Activated T-cell treated with anti-CD3 and anti-CD28 coated beads, Interleukin-2, amount 50 U/mL, for 1 hour (primary cell): ENCODE results near the gene UNC45B.
"Not testable (repeated sequence)": the region's sequence is repeated elsewhere in the genome, so short reads cannot be mapped to it uniquely, and the experiment has no call there.

ENCODE experiments used
- DNase-seq: peaks from one replicate; pipeline ENCODE4 v3.0.0-alpha.2; 2020

UNC45B gene

GRCh38 chr17:35141681-35142466, 5.7 kb upstream of the UNC45B start, which contains the start of gene NLE1:
TSS of gene NLE1 (minus strand) at chr17:35142303. CDS start at chr17:35142275, 28 bp downstream.
- DNase-seq: peak; percentile 94

DNA sequence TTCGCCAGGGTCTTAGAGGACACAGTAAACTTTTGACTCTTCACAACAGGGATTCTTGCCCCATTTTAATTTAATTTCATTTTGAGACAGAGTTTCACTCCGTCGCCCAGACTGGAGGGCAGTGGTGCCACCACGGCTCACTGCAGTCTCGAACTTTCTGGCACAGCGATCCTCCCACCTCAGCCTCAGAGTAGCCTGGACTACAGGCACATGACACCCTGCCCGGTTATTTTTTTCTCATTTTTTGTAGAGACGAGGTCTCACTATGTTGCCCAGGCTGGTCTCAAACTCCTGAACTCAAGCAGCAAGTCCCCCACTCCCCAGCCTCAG, 5.2 kb upstream of the UNC45B start:
- no peak for DNase-seq

- no peak for DNase-seq
These were observed 2.8 kb upstream of the UNC45B start for GRCh38 chr17:35144840-35145239.

DNA sequence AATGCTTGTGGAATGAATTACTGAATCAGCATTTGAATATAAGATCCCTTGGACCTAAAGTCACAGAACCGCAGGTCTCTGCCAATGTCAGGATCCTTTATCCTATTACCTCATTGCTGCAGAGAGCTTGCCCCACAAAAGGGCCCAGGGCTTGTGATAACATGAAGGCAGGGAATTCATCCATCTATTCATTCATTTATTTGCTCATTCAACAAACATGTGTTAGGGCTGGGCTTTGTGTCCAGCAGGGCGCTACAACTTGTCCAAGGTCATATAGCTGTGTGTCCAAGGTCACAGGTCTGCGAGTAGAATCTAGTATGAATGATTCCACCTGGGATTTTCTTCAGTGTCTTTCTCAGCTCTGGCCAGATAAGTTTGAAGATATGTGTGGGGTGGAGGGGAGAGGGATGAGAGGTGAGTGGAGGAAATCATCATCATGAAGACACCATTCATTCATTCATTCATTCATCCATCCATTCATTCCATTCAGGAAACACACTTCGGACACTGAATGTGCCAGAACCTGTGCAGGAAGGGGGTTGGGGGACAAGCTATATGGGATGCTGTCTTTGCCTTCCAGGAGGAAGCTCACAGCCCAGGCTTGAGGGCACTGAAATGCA, 1.3 kb upstream of the UNC45B start:
- no peak for DNase-seq

DNA sequence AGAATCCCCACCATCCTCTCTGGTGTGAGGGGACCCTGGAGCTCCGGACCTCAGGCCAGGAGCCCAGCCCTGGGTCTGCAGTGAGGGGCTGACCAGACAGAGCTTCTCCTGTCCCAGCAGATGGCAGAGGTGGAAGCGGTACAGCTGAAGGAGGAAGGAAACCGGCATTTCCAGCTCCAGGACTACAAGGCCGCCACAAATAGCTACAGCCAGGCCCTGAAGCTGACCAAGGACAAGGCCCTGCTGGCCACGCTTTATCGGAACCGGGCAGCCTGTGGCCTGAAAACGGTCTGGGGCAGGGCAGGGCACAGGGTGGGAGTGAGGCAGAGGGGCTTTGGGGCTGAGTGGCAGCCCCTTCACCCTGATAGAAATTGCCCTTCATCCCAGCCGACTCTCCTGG, 527 bp downstream of the UNC45B start:
- no peak for DNase-seq

DNA sequence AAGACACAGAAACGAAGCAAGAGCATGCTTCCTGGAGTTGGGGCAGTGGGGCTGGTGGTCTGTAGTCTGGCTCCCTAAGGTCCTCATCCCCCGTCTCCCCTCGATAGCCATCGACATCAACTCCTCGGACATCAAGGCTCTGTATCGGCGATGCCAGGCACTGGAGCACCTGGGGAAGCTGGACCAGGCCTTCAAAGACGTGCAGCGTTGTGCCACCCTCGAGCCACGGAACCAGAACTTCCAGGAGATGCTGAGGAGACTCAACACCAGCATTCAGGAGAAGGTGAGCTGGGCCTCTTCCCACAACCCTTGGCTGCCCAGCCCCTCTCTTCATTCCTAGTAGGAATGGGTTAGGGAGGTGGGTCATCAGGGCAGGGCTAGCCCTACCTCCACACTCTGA, 2.3 kb downstream of the UNC45B start:
- DNase-seq: no peak

DNA sequence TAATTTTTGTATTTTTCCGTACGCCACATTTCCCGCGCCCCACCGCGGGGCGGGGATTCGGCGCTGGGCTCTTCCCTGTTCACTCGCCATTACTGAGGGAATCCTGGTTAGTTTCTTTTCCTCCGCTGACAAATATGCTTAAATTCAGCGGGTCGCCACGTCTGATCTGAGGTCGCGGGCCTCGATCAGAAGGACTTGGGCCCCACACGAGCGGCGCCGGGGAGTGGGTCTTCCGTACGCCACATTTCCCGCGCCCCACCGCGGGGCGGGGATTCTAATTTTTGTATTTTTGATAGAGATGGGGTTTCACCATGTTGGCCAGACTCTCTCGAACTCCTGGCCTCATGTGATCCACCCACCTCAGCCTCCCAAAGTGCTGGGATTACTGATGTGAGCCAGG, 3.5 kb downstream of the UNC45B start:
- not testable (repeated sequence) for DNase-seq

DNA sequence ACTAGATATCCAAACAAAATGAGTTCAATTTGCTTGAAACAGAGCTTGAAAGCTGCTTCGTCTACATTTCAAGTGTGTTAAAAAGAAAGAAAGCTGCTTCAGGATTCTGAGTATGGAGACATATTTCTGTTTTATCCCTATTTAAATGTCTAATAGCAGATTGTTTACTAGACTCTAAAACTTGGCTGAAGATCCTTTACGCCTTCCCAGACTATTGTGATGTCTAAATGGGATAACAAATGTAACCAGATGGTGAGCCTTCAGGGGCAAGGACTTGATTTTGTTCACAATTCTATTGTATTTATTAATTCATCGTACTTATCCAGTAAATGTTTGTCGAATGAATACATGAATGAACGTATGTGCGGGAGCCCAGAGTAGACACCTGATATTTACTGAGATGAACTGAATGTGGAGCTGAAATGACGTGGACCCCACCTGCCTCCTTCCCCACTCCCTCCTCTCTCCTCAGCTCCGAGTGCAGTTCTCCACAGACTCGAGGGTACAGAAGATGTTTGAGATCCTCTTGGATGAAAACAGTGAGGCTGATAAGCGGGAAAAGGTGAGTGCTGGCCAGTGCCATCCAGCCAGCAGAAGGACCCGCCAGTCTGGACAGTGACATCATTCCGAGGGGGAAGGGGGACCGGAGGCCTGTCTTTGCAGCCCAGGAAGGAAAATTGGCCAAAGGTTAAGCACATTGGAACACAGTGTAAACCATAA, 5.0 kb downstream of the UNC45B start:
- no peak for DNase-seq

GRCh38 chr17:35154196-35155165, 6.9 kb downstream of the UNC45B start:
- no peak for DNase-seq

GRCh38 chr17:35155246-35155645, 7.6 kb downstream of the UNC45B start:
- DNase-seq: no peak

DNA sequence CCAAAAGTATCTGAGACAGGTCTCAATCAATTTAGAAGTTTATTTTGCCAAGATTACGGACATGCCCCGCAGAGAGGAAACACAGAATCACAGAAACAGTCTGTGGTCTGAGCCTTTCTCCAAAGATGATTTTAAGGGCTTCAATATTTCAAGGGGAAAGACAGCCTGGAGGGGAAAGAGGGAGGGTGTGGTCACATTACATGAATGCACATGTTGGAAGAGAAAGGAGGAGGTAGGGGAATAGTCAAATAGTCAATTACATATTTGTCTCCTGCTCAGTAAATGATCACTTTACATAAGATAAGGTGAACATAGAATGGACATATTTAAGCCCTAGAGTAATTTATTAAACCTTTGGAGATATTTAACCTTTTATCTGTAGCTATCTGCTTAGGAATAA, 12.3 kb downstream of the UNC45B start:
- DNase-seq: no peak

DNA sequence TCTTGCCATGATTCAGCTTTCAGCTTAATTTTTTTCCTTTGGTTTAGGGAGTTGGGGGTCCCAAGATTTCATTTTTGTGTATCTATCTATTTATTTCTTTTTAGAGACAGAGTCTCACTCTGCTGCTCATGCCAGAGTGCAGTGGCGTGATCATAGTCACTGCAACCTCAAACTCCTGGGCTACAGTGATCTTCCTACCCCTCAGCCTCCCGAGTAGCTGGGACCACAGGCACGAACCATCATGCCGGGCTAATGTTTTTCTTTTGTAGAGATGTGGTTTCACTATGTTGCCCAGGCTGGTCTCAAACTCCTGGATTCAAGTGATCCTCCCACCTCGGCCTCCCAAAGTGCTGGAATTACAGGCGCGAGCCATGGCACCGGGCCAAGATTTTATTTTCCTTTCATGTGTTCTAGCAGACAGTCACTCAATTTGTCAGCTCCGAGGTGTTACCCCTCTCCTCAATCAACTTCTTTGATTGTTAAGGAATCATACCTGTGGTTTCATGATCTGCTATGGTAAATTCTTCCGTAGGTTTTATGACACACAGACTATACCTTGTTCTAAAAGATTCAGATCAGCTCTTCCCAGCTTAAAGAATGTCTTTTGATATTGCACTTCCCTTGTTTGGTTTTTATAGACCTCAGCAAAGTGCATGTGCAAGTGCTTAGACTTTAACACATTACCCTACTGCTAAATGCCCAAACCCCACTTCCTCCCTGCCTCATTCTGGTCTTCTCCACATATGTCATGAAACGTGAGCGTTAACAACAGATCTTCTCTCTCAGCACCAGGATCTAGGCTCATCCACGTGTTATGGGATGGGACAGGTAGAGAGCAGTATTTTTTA, 13.0 kb downstream of the UNC45B start:
- peak; percentile 68 for DNase-seq

GRCh38 chr17:35161281-35161761, 13.7 kb downstream of the UNC45B start:
- no peak for DNase-seq

DNA sequence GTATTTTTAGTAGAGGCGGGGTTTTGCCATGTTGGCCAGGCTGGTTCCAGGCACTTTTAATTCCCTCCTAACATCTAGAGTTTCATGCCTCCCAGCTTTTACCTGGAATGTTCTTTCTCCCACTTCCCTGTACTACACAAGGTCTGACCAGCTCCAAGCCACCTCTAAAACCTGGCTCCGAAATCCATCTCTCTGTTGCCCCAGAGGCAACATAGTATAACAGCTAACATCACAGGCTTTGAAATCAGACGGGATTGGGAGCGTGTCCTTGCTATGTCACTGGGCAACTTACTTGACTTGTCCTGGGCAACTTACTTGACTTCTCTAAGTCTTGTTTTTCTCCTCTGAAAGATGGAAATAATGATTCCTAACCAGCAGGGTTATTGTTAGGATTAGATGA, 15.1 kb downstream of the UNC45B start:
- DNase-seq: no peak

DNA sequence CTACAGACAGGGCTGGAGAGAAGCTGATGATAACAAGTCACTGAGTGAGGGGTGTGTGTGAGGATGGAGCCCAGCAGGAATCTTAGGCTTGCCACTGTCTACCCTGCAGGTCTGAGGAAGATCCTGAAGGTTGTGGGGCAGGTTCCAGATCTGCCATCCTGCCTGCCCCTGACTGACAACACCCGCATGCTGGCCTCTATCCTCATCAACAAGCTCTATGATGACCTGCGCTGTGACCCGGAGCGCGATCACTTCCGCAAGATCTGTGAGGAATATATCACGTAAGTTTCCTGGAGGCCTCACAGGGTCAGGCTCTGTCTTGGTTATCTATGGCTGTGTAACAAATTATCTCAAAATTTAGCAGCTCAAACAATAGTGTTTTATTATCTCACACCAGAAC, 16.3 kb downstream of the UNC45B start:
- no peak for DNase-seq

DNA sequence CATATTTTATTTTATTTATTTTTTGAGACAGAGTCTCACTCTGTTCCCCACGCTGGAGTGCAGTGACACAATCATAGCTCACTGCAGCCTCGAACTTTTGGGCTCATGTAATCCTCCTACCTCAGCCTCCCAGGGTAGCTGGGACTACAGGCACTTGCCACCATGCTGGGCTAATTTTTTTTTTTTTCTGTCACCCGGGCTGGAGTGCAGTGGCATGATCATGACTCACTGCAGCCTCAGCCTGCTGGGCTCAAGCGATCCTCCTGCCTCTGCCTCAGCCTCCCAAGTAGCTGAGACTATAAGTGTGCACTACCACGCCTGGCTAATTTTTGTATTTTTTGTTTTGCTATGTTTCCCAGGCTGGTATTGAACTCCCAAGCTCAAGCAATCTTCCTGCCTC, 17.1 kb downstream of the UNC45B start:
- DNase-seq: no peak

- no peak for DNase-seq
These were observed 18.9 kb downstream of the UNC45B start for GRCh38 chr17:35166526-35166925.

- no peak for DNase-seq
These were observed 19.4 kb downstream of the UNC45B start for GRCh38 chr17:35167046-35167445.

GRCh38 chr17:35167666-35168065, 20.0 kb downstream of the UNC45B start:
- no peak for DNase-seq

- DNase-seq: no peak
These were observed 22.3 kb downstream of the UNC45B start for GRCh38 chr17:35169835-35170363.
